Measurements from ENCODE around the gene TBX18. TPM values are rescaled to one million over a fixed set of nuclear protein-coding genes. Genes with fewer than 3 reads are reported as not detected.
A peak's percentile ranks its signal among the peaks of the same experiment; 100 is the strongest.

Gene TBX18
- 0.43 TPM for polyA plus RNA-seq
- long read RNA-seq, donor 1: 0 reads
- long read RNA-seq, donor 2: 0 reads
- long read RNA-seq, donor 3: 0 reads
- long read RNA-seq, donor 4: 0 reads
- long read RNA-seq, donor 5: 0 reads
- long read RNA-seq, donor 6: 0 reads
- long read RNA-seq, donor 7: 0 reads
- long read RNA-seq, donor 8: 0 reads
- long read RNA-seq, donor 9: 0 reads
- long read RNA-seq, donor 10: 0 reads
- long read RNA-seq, donor 11: 0 reads

DNA sequence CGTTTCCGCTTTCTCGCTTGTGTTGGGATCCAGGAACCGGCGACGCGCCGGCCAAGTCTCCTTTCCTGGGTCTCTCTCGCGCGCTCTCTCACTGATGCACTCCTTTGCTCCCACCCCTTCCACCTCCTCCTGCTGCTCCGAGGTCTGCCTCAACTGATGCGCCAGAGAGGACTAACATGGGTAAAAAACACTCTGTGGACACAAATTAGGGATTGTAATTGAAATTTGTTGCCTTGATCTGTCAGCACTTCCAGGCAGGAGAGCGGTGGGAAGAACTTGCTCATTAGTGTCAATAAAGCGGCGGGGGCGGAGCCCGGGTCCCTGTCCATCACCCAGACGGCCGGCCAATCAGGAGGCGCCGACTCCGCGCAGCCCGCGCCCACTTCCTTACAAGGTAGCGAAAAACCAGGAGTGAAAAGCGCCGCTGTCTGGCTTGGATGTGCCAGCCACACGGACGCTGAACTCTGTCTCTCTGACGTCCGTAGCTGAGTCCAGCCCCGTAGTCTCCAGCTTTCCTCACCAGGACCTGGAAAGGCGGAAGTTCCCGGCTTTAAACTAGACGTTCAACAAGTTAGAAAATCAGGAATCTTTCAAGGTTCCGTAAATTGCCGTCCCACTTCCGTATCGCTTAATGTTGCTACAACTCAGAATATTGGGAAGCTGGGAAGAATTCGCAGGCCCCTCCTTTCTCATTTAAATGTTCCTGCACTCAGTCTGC, at the start of gene TBX18:
TBX18 (minus strand) TSS at position 267 of the 718 bp plus-strand sequence. CDS start 417 bp downstream, outside the sequence.
- H3K27ac ChIP-seq (ENCODE audit: low read length): no peak within 1 kb of the TSS
- H3K9me3 ChIP-seq (ENCODE audit: control insufficient read depth, low read depth, low read length): peaks cover 20% of the 10 kb centered on the region
- peaks cover 3% of the 10 kb centered on the region for H3K4me1 ChIP-seq (ENCODE audit: control insufficient read depth, insufficient read depth, low read length)
- H3K4me3 ChIP-seq (ENCODE audit: low read length): peak within 1 kb of the TSS; percentile 26
- WGBS (ENCODE audit: insufficient coverage, low lambda C conversion rate): 7% methylated on average over 3 of the region's 42 CpGs
- no peaks in the 10 kb centered on the region for H3K36me3 ChIP-seq (ENCODE audit: control insufficient read depth, insufficient read depth, low read length)
- H3K27me3 ChIP-seq (ENCODE audit: control insufficient read depth, insufficient read depth, low read length): peaks cover 87% of the 10 kb centered on the region
- peak; percentile 76 to 86 for DNase-seq

DNA sequence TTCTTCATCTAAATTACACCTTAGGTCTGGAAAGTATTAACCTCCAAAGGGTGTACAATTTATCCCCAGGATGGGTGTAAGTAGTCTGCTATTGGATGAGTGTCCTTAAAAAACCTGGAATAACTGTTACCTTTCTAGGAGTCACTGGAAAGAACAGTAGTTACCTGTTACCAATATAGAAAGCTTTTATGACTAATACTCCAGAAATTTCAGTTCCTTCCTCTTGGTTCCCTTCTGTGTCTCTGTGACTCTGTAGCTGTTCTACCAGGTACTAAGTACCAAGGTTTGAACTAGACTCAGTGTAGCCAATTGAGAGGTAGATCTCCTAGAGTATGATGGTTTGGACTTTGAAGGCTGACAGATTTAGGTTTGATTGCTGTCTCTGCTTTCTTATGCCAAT, 47.0 kb upstream of the TBX18 start:
- no peak overlapping the region for H3K4me3 ChIP-seq (ENCODE audit: low read length)
- no peak overlapping the region for H3K27ac ChIP-seq (ENCODE audit: low read length)
- DNase-seq: no peak
- no peaks in the 10 kb centered on the region for H3K36me3 ChIP-seq (ENCODE audit: control insufficient read depth, insufficient read depth, low read length)
- H3K9me3 ChIP-seq (ENCODE audit: control insufficient read depth, low read depth, low read length): no peaks in the 10 kb centered on the region
- no peaks in the 10 kb centered on the region for H3K27me3 ChIP-seq (ENCODE audit: control insufficient read depth, insufficient read depth, low read length)
- no peaks in the 10 kb centered on the region for H3K4me1 ChIP-seq (ENCODE audit: control insufficient read depth, insufficient read depth, low read length)

DNA sequence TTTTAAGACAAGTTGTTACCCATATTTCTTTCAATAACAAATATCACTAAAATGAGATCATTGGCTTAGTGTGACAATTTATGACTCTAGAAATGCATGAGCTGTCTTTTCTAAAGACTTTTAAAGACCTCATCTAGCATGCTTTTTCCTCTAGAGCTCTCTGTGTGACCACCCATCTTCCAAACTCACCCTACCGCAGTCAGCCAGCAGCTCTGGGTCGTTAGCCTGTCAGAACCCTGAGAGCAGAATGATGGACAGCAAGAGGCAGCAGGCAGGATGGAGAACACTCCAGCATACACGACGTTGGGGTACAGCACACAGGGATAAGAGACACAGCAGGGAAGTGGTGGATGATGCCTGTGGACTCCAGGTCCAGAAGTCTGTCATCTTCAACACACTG, 45.1 kb upstream of the TBX18 start:
- WGBS (ENCODE audit: insufficient coverage, low lambda C conversion rate): no CpG with 5 or more reads among the region's 4 CpGs
- H3K36me3 ChIP-seq (ENCODE audit: control insufficient read depth, insufficient read depth, low read length): no peaks in the 10 kb centered on the region
- no peaks in the 10 kb centered on the region for H3K27me3 ChIP-seq (ENCODE audit: control insufficient read depth, insufficient read depth, low read length)
- no peaks in the 10 kb centered on the region for H3K9me3 ChIP-seq (ENCODE audit: control insufficient read depth, low read depth, low read length)
- no peaks in the 10 kb centered on the region for H3K4me1 ChIP-seq (ENCODE audit: control insufficient read depth, insufficient read depth, low read length)
- no peak overlapping the region for H3K27ac ChIP-seq (ENCODE audit: low read length)
- no peak for DNase-seq
- H3K4me3 ChIP-seq (ENCODE audit: low read length): no peak overlapping the region

DNA sequence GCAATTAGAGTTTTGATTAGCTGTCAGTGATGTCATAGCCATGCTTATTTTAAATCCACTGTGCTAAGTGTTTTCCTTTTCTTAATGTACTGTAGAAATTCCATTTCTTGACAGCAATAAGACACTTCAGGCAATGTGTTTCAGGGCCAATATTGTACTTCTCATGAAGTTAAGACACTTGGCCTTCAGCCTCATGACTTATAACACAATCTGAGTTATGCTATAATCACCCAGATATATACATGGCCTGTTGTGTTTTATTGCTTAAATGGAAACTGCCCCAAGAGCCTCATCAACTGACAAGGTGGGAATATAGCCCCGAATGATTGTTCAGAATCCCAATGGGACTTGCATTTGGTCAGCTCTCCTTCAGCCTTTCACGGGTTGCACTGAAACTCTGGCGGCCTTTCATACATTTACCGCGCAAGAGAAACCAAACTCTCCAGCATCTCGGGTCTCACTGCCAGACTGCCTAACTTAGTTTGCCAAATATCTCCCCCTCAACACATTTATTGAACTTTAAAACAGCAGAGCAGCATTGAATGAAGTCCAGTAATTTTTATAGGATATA, 44.2 kb upstream of the TBX18 start:
- H3K27me3 ChIP-seq (ENCODE audit: control insufficient read depth, insufficient read depth, low read length): no peaks in the 10 kb centered on the region
- H3K4me3 ChIP-seq (ENCODE audit: low read length): no peak overlapping the region
- no CpG with 5 or more reads among the region's 6 CpGs for WGBS (ENCODE audit: insufficient coverage, low lambda C conversion rate)
- no peaks in the 10 kb centered on the region for H3K4me1 ChIP-seq (ENCODE audit: control insufficient read depth, insufficient read depth, low read length)
- no peaks in the 10 kb centered on the region for H3K36me3 ChIP-seq (ENCODE audit: control insufficient read depth, insufficient read depth, low read length)
- no peaks in the 10 kb centered on the region for H3K9me3 ChIP-seq (ENCODE audit: control insufficient read depth, low read depth, low read length)
- H3K27ac ChIP-seq (ENCODE audit: low read length): no peak overlapping the region
- no peak for DNase-seq

DNA sequence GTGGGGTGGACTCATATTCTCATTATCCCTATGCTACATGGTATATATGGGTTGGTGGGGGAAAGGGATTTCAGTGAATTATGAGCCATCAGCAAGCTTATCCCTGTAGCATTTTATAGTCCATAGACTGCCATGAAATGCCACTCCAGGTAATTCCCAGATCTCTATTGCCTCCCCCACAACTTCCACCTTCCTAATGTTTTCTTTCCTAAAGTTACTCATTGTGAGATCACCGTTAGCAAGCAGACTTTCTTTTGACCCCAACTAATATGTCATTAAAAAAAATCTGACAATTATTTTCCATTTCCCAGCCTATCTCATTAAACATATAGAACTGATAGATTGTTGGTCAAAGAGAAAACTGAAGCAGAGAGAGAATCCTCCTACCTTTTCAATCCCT, 40.7 kb upstream of the TBX18 start:
- no peak overlapping the region for H3K27ac ChIP-seq (ENCODE audit: low read length)
- no peaks in the 10 kb centered on the region for H3K27me3 ChIP-seq (ENCODE audit: control insufficient read depth, insufficient read depth, low read length)
- no peaks in the 10 kb centered on the region for H3K4me1 ChIP-seq (ENCODE audit: control insufficient read depth, insufficient read depth, low read length)
- no peak overlapping the region for H3K4me3 ChIP-seq (ENCODE audit: low read length)
- 67% methylated on average over 1 of the region's 1 CpG for WGBS (ENCODE audit: insufficient coverage, low lambda C conversion rate)
- no peaks in the 10 kb centered on the region for H3K36me3 ChIP-seq (ENCODE audit: control insufficient read depth, insufficient read depth, low read length)
- DNase-seq: no peak
- no peaks in the 10 kb centered on the region for H3K9me3 ChIP-seq (ENCODE audit: control insufficient read depth, low read depth, low read length)

DNA sequence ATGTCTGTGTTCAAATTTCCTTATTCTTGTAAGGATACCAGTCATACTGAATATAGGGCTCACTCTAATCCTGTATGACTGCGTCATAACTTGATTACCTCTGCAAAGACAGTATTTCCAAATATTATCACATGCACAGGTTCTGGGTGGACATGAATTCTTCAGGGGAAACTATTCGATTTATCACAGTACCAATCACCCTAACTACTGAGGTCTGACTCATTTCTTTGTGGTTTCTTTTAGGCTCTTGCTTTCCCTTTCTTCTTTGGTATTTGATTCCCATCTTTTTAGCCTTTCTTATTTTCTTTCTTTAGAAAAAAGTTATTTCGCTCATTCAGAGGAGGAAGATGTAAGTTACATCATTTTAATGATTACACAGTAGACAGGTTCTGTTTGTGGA, 40.3 kb upstream of the TBX18 start:
- H3K36me3 ChIP-seq (ENCODE audit: control insufficient read depth, insufficient read depth, low read length): no peaks in the 10 kb centered on the region
- no peaks in the 10 kb centered on the region for H3K4me1 ChIP-seq (ENCODE audit: control insufficient read depth, insufficient read depth, low read length)
- H3K9me3 ChIP-seq (ENCODE audit: control insufficient read depth, low read depth, low read length): no peaks in the 10 kb centered on the region
- no peak overlapping the region for H3K4me3 ChIP-seq (ENCODE audit: low read length)
- H3K27ac ChIP-seq (ENCODE audit: low read length): no peak overlapping the region
- H3K27me3 ChIP-seq (ENCODE audit: control insufficient read depth, insufficient read depth, low read length): no peaks in the 10 kb centered on the region
- WGBS (ENCODE audit: insufficient coverage, low lambda C conversion rate): 88% methylated on average over 2 of the region's 3 CpGs
- no peak for DNase-seq

DNA sequence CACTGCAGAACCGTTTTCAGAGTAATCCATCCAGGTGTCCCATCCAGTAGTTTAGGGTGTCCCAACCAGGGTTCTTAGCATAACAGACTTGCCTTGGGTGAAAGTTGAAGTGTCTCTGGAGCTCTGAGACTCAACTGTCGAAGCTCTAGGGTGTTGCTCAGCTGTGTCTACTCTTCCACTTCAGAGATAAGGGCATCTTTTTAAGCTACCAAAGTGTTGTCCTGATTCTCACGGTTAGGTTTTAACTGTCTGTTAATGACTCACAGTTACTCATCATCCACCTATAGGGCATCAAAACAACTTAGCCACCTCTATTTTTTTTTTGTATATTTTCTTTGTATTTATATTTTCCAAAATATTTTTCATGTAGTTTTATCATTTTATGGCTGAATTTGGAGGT, 36.9 kb upstream of the TBX18 start:
- Histone ChIP-seq H3K27me3 (ENCODE audit: control insufficient read depth, insufficient read depth, low read length) (no peaks in the 10 kb centered on the region), H3K4me3 (ENCODE audit: low read length) (no peak overlapping the region), H3K36me3 (ENCODE audit: control insufficient read depth, insufficient read depth, low read length) (no peaks in the 10 kb centered on the region), H3K4me1 (ENCODE audit: control insufficient read depth, insufficient read depth, low read length) (no peaks in the 10 kb centered on the region), H3K27ac (ENCODE audit: low read length) (no peak overlapping the region), H3K9me3 (ENCODE audit: control insufficient read depth, low read depth, low read length) (no peaks in the 10 kb centered on the region)
- WGBS (ENCODE audit: insufficient coverage, low lambda C conversion rate): 60% methylated on average over 1 of the region's 3 CpGs
- no peak for DNase-seq

DNA sequence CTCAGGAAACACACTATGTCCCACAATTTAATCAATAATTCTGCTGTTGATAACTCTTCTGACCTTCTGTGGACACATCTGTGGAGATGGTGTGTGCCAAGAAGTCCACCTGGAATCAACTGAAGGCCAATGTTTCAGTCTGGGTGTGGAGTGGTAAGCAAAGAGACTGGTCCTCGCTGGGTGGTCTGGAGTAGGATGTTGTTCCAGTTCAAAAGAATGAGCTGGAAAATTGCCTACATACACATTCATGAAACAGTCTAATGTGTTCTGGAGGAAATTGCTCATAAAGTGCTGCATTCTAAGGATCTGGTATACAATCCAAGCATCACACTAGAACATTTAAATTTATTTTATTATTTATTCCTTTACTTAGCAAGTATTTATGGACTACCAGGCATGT, 33.9 kb upstream of the TBX18 start:
- H3K27ac ChIP-seq (ENCODE audit: low read length): no peak overlapping the region
- WGBS (ENCODE audit: insufficient coverage, low lambda C conversion rate): 80% methylated on average over 1 of the region's 1 CpG
- no peak for DNase-seq
- H3K27me3 ChIP-seq (ENCODE audit: control insufficient read depth, insufficient read depth, low read length): no peaks in the 10 kb centered on the region
- H3K9me3 ChIP-seq (ENCODE audit: control insufficient read depth, low read depth, low read length): no peaks in the 10 kb centered on the region
- H3K4me3 ChIP-seq (ENCODE audit: low read length): no peak overlapping the region
- H3K4me1 ChIP-seq (ENCODE audit: control insufficient read depth, insufficient read depth, low read length): no peaks in the 10 kb centered on the region
- H3K36me3 ChIP-seq (ENCODE audit: control insufficient read depth, insufficient read depth, low read length): no peaks in the 10 kb centered on the region

DNA sequence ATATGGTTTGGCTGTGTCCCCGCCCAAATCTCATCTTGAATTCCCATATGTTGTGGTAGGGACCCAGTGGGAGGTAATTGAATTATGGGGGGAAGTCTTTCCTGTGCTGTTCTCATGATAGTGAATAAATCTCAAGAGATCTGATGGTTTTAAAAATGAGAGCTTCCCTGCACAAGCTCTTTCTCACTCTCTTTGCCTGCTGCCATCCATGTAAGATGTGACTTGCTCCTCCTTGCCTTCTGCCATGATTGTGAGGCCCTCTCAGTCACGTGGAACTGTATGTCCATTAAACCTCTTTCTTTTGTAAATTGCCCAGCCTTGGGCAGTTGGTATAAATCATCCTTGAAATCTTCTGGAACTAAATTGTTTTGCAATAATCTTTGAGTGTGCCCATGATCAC, 31.9 kb upstream of the TBX18 start:
- no peaks in the 10 kb centered on the region for H3K9me3 ChIP-seq (ENCODE audit: control insufficient read depth, low read depth, low read length)
- H3K4me1 ChIP-seq (ENCODE audit: control insufficient read depth, insufficient read depth, low read length): no peaks in the 10 kb centered on the region
- no peak overlapping the region for H3K4me3 ChIP-seq (ENCODE audit: low read length)
- H3K36me3 ChIP-seq (ENCODE audit: control insufficient read depth, insufficient read depth, low read length): no peaks in the 10 kb centered on the region
- no peaks in the 10 kb centered on the region for H3K27me3 ChIP-seq (ENCODE audit: control insufficient read depth, insufficient read depth, low read length)
- no peak overlapping the region for H3K27ac ChIP-seq (ENCODE audit: low read length)
- WGBS (ENCODE audit: insufficient coverage, low lambda C conversion rate): no CpG with 5 or more reads among the region's 2 CpGs
- no peak for DNase-seq

DNA sequence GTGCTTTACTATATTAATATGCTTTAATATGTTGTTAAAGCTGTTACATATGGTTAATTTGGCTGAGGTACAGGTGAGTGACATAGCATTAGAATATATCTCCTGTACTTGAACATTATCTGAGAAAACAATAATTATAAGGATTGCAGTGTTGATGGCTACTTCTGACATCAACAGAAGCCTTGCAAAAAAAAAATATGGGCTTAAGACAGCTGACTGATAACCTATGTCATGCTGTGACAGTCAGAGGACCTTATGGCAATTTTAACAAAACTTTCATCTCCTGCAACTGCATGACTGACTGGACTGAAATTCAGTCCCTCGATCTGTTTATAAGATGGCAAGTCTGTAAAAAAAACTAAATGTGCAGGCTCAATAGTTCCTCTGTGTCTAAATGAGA, 27.5 kb upstream of the TBX18 start:
- Histone ChIP-seq H3K4me1 (ENCODE audit: control insufficient read depth, insufficient read depth, low read length) (no peaks in the 10 kb centered on the region), H3K27ac (ENCODE audit: low read length) (no peak overlapping the region), H3K4me3 (ENCODE audit: low read length) (no peak overlapping the region), H3K9me3 (ENCODE audit: control insufficient read depth, low read depth, low read length) (no peaks in the 10 kb centered on the region), H3K27me3 (ENCODE audit: control insufficient read depth, insufficient read depth, low read length) (no peaks in the 10 kb centered on the region), H3K36me3 (ENCODE audit: control insufficient read depth, insufficient read depth, low read length) (no peaks in the 10 kb centered on the region)
- 100% methylated on average over 1 of the region's 1 CpG for WGBS (ENCODE audit: insufficient coverage, low lambda C conversion rate)
- no peak for DNase-seq

DNA sequence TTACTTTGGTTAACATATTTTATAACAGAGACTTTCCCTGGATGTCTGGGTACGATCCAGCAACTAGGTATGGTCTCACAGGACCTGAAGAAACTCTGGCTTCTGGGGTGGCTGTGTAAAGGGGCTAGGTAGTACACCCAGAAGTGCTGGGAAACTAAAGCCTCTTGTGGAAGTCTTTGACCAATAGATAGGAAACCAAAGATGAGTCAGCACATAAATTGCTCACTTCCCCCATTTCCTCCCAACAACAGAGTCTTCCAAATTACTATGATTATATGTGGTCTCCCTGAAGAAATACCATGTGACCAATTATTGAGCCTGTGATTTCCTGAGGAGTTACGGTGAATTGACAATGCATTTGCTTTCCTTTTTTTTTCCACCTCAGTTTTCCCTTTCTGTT, 26.8 kb upstream of the TBX18 start:
- no peaks in the 10 kb centered on the region for H3K9me3 ChIP-seq (ENCODE audit: control insufficient read depth, low read depth, low read length)
- no peaks in the 10 kb centered on the region for H3K4me1 ChIP-seq (ENCODE audit: control insufficient read depth, insufficient read depth, low read length)
- H3K27me3 ChIP-seq (ENCODE audit: control insufficient read depth, insufficient read depth, low read length): no peaks in the 10 kb centered on the region
- H3K36me3 ChIP-seq (ENCODE audit: control insufficient read depth, insufficient read depth, low read length): no peaks in the 10 kb centered on the region
- 88% methylated on average over 1 of the region's 2 CpGs for WGBS (ENCODE audit: insufficient coverage, low lambda C conversion rate)
- no peak overlapping the region for H3K4me3 ChIP-seq (ENCODE audit: low read length)
- no peak for DNase-seq
- H3K27ac ChIP-seq (ENCODE audit: low read length): no peak overlapping the region

All from large intestine (tissue), 12 donors.